ENCODE results near the gene TMEM52. TPM values are rescaled to one million over a fixed set of nuclear protein-coding genes. Genes with fewer than 3 reads are reported as not detected.

The TMEM52 gene
- total and polyA plus RNA-seq, 9 of the 15 experiments (the other 6 are each of a cell fraction or from before 2014, with no cell fraction given): 0.37 to 22.5 (median 6.8) TPM

DNA sequence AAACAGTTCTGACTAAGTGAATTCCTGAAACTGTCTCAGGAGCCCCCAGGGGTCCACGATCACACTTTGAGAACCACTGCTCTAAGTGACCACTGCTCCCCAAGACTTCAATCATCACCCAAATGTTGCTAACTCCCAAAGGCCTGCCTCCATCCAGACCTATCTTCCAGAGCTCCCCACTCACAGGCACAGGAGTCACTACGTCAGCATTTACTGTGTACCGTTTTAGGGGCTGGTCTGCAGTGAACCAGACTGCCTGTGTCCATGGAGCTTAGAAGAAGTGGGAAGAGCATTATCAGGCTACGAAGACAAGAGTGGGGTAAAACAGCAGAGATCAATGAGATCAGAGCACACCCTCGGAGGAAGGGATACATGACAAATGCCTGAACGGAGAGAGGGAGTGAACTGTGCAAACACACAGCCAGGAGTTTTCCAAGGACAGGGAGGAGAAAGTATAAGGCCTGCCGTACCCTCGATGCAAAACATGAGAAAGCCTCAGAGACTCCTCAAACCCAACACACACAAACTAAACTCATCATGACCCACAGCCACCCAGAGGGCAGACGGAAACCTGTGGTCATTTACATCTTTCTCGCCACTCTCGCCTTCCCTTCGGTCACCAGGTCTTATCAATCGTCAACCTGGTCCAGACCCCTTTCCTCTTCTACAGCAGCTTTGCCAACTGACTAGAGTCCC lies 38.3 kb downstream of the TMEM52 start:
- H3K9me1 ChIP-seq (ENCODE audit: control insufficient read depth, insufficient read depth, low read length): peaks cover 22% of the 10 kb centered on the region
- TF ChIP-seq ZNF436 (CRISPR knock-in tag; IDR thresholded peaks at IDR 0.05) (no peak), FOXA3 (CRISPR knock-in tag; conservative IDR thresholded peaks at IDR 0.05 in 1 of 2, IDR thresholded peaks at IDR 0.05 in 1 of 2) (0 out of 4 replicates have a peak, but pooled peaks of 1 of the 2 experiments have one; percentile 42), CBFA2T3 (IDR thresholded peaks at IDR 0.05) (peak; percentile 59), ELF1 (tag; IDR thresholded peaks at IDR 0.05) (no peak), ZNF766 (CRISPR knock-in tag; conservative IDR thresholded peaks at IDR 0.05) (no peak), ZNF316 (IDR thresholded peaks at IDR 0.05) (peak; percentile 52; the same call in 1 of the 2 replicates), C11orf30 (IDR thresholded peaks at IDR 0.05; ENCODE audit: low read depth) (peak; percentile 43; the same call in 1 of the 2 replicates), MBD2 (IDR thresholded peaks at IDR 0.05; ENCODE audit: borderline replicate concordance, low read depth) (no peak), ZBTB7A (IDR thresholded peaks at IDR 0.05; ENCODE audit: borderline replicate concordance, control insufficient read depth, low read depth, low read length) (peak; percentile 20; the same call in 1 of the 2 replicates), HMBOX1 (IDR thresholded peaks at IDR 0.05) (0 out of 2 replicates have a peak, but pooled peaks have one; percentile 15), POLR2B (IDR thresholded peaks at IDR 0.05; ENCODE audit: low read depth, partially characterized antibody) (peak; percentile 25), POLR2AphosphoS5 (IDR thresholded peaks at IDR 0.05; ENCODE audit: control insufficient read depth, insufficient read depth, low read depth, low read length) (peak; percentile 7; the same call in 1 of the 2 replicates)
- no peak overlapping the region for H3K27ac ChIP-seq (ENCODE audit: extremely low read depth, low read depth, low read length)
- H3K4me1 ChIP-seq (replicated peaks in 1 of 2; ENCODE audit: control insufficient read depth in 2 of 2, insufficient read depth in 2 of 2, low read length in 2 of 2): peaks cover 29 to 40% of the 10 kb centered on the region in 2 experiments; a peak in 4 of 5 replicates
- CTCF ChIA-PET (ENCODE audit: low intra/inter-chr PET ratio): no interaction called here
- peaks cover 39% of the 10 kb centered on the region for H3K36me3 ChIP-seq (ENCODE audit: control insufficient read depth, insufficient read depth, low read length)
- in situ Hi-C loops (cut with MboI) (no loop called here), intact Hi-C loops (cut with micrococcal nuclease) (no loop called here)
- ATAC-seq (peak; percentile 24), FAIRE-seq (peak; percentile 65), DNase-seq (ENCODE audit: extremely low read depth in 1 of 4, low spot score in 3 of 4) (peak in 1 of 4 experiments; percentile 50)
- no peaks in the 10 kb centered on the region for H3K27me3 ChIP-seq (ENCODE audit: control insufficient read depth in 2 of 2, insufficient read depth in 2 of 2, low read length in 2 of 2)
- POLR2A ChIA-PET: interaction anchor here (0.6 to 3.9 kb wide), 6 partner anchors 10 to 156 kb away, joined by 3 to 35 read pairs (median 4); partner anchors contain the start of gene CDK11A
- H3K4me3 ChIP-seq: no peak overlapping the region
- H3K4me2 ChIP-seq (ENCODE audit: insufficient read depth, low read length): 0 out of 2 replicates have a peak overlapping the region, but pooled peaks have one; percentile 9
- H2AFZ ChIP-seq (ENCODE audit: low read depth, low read length): no peak overlapping the region
- WGBS (ENCODE audit: insufficient coverage, low coverage, missing lambda C conversion rate): 38% methylated on average over 13 of the region's 13 CpGs
- H3K9me3 ChIP-seq (replicated peaks; ENCODE audit: control insufficient read depth, insufficient read depth, low read depth, low read length): no peaks in the 10 kb centered on the region
- BruUV-seq (replicated peaks): TSS peak; percentile 20
- H4K20me1 ChIP-seq (replicated peaks; ENCODE audit: control insufficient read depth, insufficient read depth, low read length): peaks cover 73% of the 10 kb centered on the region
- peaks cover 89% of the 10 kb centered on the region for H3K79me2 ChIP-seq (ENCODE audit: control insufficient read depth, insufficient read depth, low read length)
- peak overlapping the region in 1 of 2 experiments; percentile 39; a peak in 1 of 4 replicates for H3K9ac ChIP-seq (ENCODE audit: insufficient read depth in 1 of 2, low read depth in 2 of 2, low read length in 2 of 2)

All from K562 (cell line).